B cell (primary cell): ENCODE results near the gene SHANK1. TPM values are rescaled to one million over a fixed set of nuclear protein-coding genes. Genes with fewer than 3 reads are reported as not detected.
"Not testable (repeated sequence)": the region's sequence is repeated elsewhere in the genome, so short reads cannot be mapped to it uniquely, and the experiment has no call there.

Experiments used
- ATAC-seq: fragments of 200-7000 bp; cut with Tn5 transposase; one replicate; pipeline ENCODE4 v1.10.0; 2021; ENCODE audit warnings: low read depth, mild to moderate bottlenecking, moderate number of reproducible peaks, moderate library complexity
- CTCF ChIA-PET: fragments of 350-600 bp; sonication (Branson Sonifier 250); formaldehyde crosslinking; loops from one replicate; lab custom pipeline; 2021; ENCODE audit warnings: antibody characterized with exemption, inconsistent platforms; lab: Charles Lee
- POLR2A ChIA-PET: fragments of 350-600 bp; sonication (Branson Sonifier 250); formaldehyde crosslinking; loops from one replicate; lab custom pipeline; 2021; ENCODE audit warnings: antibody characterized with exemption; lab: Charles Lee
- DNase-seq: peaks from one replicate; pipeline ENCODE4 v3.0.0; 2013
- H2AFZ ChIP-seq: 2 replicates; pipeline ENCODE4 v1.6.1; 2012; ENCODE audit warnings: mild to moderate bottlenecking, low read depth, low read length; ENCODE audit not compliant: insufficient read depth, poor library complexity, severe bottlenecking
- H3K27ac ChIP-seq, 2 donors: 1 replicate in 1 of 2; 2 replicates in 1 of 2; pipeline ENCODE4 v1.5.1; 2012 to 2013; ENCODE audit warnings: low read length in 2 of 2, mild to moderate bottlenecking in 2 of 2, moderate library complexity in 1 of 2
- H3K27me3 ChIP-seq, 4 experiments: fragments of 200-600 bp in 1 of 4; sonication (generic) in 1 of 4; replicated peaks in 1 of 4; 1 replicate in 2 of 4; 2 replicates in 2 of 4; pipeline versions ENCODE4 v1.6.1 to v1.7.0; 2013 to 2016; ENCODE audit warnings: low read length in 3 of 4, mild to moderate bottlenecking in 2 of 4, mixed read lengths in 1 of 4, moderate library complexity in 1 of 4; ENCODE audit not compliant: insufficient read depth in 4 of 4, control insufficient read depth in 3 of 4; ENCODE audit errors: control extremely low read depth in 1 of 4
- H3K36me3 ChIP-seq, 2 experiments: replicated peaks in 1 of 2; 1 replicate in 1 of 2; 2 replicates in 1 of 2; pipeline versions ENCODE4 v1.6.1 to v1.7.1; 2013; ENCODE audit warnings: low read length in 1 of 2; ENCODE audit not compliant: insufficient read depth in 2 of 2, control insufficient read depth in 1 of 2; ENCODE audit errors: control extremely low read depth in 1 of 2, extremely low read depth in 1 of 2
- H3K4me1 ChIP-seq, 2 donors: fragments of 200-600 bp in 1 of 2; sonication (generic) in 1 of 2; 1 replicate in 1 of 2; 2 replicates in 1 of 2; pipeline versions ENCODE4 v1.5.1 to v1.6.1; 2013 to 2017; ENCODE audit warnings: low read length in 2 of 2; ENCODE audit not compliant: control insufficient read depth in 2 of 2, insufficient read depth in 2 of 2
- H3K4me2 ChIP-seq: replicated peaks from 2 replicates; pipeline ENCODE3; 2012; ENCODE audit warnings: mild to moderate bottlenecking, low read depth, low read length; ENCODE audit not compliant: poor library complexity, severe bottlenecking
- H3K4me3 ChIP-seq, 5 experiments: fragments of 200-600 bp in 1 of 5; sonication (generic) in 1 of 5; 1 replicate in 3 of 5; 2 replicates in 2 of 5; pipeline versions ENCODE4 v1.5.1 to v1.7.0; 2011 to 2016; ENCODE audit warnings: low read length in 4 of 5, mild to moderate bottlenecking in 4 of 5, low read depth in 2 of 5, control low read depth in 1 of 5, moderate library complexity in 1 of 5; ENCODE audit not compliant: insufficient read depth in 1 of 5; ENCODE audit errors: control extremely low read depth in 1 of 5, extremely low read depth in 1 of 5
- H3K79me2 ChIP-seq: fragments of 200-600 bp; sonication (generic); one replicate; pipeline ENCODE4 v1.6.0; 2016; ENCODE audit warnings: low read length; ENCODE audit not compliant: control insufficient read depth, insufficient read depth
- H3K9ac ChIP-seq: fragments of 200-600 bp; sonication (generic); 2 replicates; pipeline ENCODE4 v1.6.1; 2017; ENCODE audit warnings: mild to moderate bottlenecking, low read length, moderate library complexity
- H3K9me3 ChIP-seq, 3 donors: one replicate each; pipeline versions ENCODE4 v1.6.1 to v1.7.1; 2013; ENCODE audit warnings: low read length in 2 of 3; ENCODE audit not compliant: control insufficient read depth in 2 of 3, insufficient read depth in 1 of 3; ENCODE audit errors: control extremely low read depth in 1 of 3
- H4K20me1 ChIP-seq: 2 replicates; pipeline ENCODE4 v1.6.0; 2012; ENCODE audit warnings: mild to moderate bottlenecking, low read length; ENCODE audit not compliant: insufficient read depth, control insufficient read depth, poor library complexity, severe bottlenecking
- H3K27ac Mint-ChIP-seq: one replicate; pipeline ENCODE4 v1.8.0; 2021; ENCODE audit warnings: mixed read lengths
- H3K27me3 Mint-ChIP-seq: one replicate; pipeline ENCODE4 v1.8.0; 2021; ENCODE audit warnings: mixed read lengths
- H3K4me1 Mint-ChIP-seq: one replicate; pipeline ENCODE4 v1.8.0; 2021; ENCODE audit warnings: mixed read lengths
- H3K4me3 Mint-ChIP-seq: one replicate; pipeline ENCODE4 v1.8.0; 2021; ENCODE audit warnings: mixed read lengths
- H3K9me3 Mint-ChIP-seq: one replicate; pipeline ENCODE4 v1.8.0; 2022; ENCODE audit warnings: mixed read lengths; ENCODE audit not compliant: insufficient read depth
- CTCF ChIP-seq: fragments of 200-600 bp; IDR thresholded peaks from one replicate; pipeline ENCODE4 v1.8.0; 2022; ENCODE audit warnings: antibody characterized with exemption, mild to moderate bottlenecking
- EZH2 ChIP-seq: IDR thresholded peaks from 2 replicates; pipeline ENCODE4 v1.6.1; 2012; ENCODE audit warnings: borderline replicate concordance, low read depth, mild to moderate bottlenecking, moderate library complexity, low read length; ENCODE audit not compliant: insufficient read depth, poor library complexity, severe bottlenecking
- WGBS: methylation state at CpG from one replicate; pipeline ENCODE4 v1.1.5; 2013; ENCODE audit warnings: missing lambda C conversion rate; ENCODE audit not compliant: insufficient coverage; 5-methylcytosine and 5-hydroxymethylcytosine counted together
- intact Hi-C: fragments of 100-400 bp; cut with micrococcal nuclease; formaldehyde crosslinking; loops from one replicate; pipeline ENCODE4 v1.10.0; 2022
- polyA plus RNA-seq: library from polyadenylated mRNA; depleted of rRNA; stranded (reverse); fragments of >200 nt; gene quantifications from 2 replicates; pipeline ENCODE4 v1.2.3, GENCODE V29; 2012
- total RNA-seq, 2 donors: library from RNA; stranded (reverse); fragments of 120-200 nt in 1 of 2; gene quantifications; 1 replicate in 1 of 2; 2 replicates in 1 of 2; pipeline versions ENCODE4 v1.2.3 to v1.2.4, GENCODE V29; 2013 to 2022

SHANK1 gene
- total and polyA plus RNA-seq, 2 donors (not counting 1 experiment from before 2014, with no cell fraction given) = not detected

DNA sequence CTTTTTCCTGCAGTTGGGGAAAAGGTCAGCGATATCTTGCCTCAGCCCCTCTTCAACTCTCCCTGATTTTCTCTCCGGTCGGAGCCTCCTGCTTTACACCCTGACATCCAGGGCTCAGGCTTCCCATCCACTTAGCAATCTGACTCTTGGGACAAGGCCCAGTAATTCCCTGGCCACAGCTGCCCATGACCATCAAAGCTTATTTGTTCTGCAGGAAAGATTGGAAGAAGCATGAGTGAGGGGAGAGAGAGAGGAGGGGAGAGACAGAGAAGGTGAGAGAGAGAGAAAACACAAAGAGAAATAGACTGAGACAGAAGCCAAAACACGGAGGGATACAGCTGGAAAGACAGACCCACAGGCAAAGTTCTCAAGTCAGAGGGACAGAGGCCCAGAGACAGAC, 93.6 kb downstream of the SHANK1 start:
- H3K4me2 ChIP-seq = no peak overlapping the region
- 79% methylated on average over 2 of the region's 4 CpGs for WGBS
- CTCF ChIA-PET = no interaction called here
- intact Hi-C loops = no loop called here
- H3K79me2 ChIP-seq = no peaks in the 10 kb centered on the region
- no peak for ATAC-seq
- DNase-seq = no peak
- no peaks in the 10 kb centered on the region for H3K36me3 ChIP-seq
- no peaks in the 10 kb centered on the region for H3K4me1 ChIP-seq
- no peaks in the 10 kb centered on the region for H4K20me1 ChIP-seq
- H3K9me3 ChIP-seq = peaks cover 0 to 11% (median 0%) of the 10 kb centered on the region in 3 donors
- TF ChIP-seq CTCF (no peak), EZH2 (no peak)
- no peak overlapping the region for H3K9ac ChIP-seq
- no peak overlapping the region for H3K27ac Mint-ChIP-seq
- H3K9me3 Mint-ChIP-seq = no peaks in the 10 kb centered on the region
- no peaks in the 10 kb centered on the region for H3K27me3 ChIP-seq
- POLR2A ChIA-PET = no interaction called here
- no peaks in the 10 kb centered on the region for H3K4me1 Mint-ChIP-seq
- no peak overlapping the region for H3K4me3 Mint-ChIP-seq
- no peak overlapping the region for H3K27ac ChIP-seq
- H3K27me3 Mint-ChIP-seq = peaks cover 20% of the 10 kb centered on the region
- H2AFZ ChIP-seq = no peak overlapping the region
- H3K4me3 ChIP-seq = no peak overlapping the region

DNA sequence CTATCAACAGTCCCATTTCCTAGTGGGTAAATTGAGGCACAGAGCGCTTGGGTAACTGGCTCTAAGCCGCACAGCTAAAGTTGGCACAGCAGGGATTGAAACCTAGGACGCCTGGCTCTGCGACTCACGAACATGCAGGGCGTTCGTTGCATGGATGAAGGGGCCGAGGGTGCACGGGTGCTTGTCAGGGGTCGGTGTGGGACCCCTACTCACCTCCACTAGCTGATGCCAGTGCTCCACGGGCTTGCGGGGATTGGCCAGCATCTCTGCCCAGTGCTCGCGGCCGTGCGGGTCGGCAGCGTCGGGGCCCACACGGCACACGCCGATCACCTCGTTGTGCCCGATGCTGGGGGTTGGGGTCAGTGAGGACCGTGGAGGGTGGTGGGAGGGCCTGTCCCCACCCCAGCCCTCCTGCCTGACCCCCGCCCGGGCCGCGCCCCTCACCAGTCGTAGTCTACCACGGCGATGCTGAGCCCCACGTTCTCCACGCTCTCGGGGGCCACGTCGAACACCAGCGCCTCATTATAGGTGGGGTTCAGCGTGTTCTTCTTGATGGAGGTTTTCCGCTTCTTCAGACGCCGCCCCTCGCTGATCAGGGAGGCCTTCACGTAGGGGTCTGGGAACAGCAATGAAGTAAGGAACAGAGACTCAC, 94.5 kb downstream of the SHANK1 start:
- Mint-ChIP-seq H3K4me1 (no peaks in the 10 kb centered on the region), H3K4me3 (no peak overlapping the region), H3K9me3 (no peaks in the 10 kb centered on the region), H3K27ac (no peak overlapping the region), H3K27me3 (peaks cover 13% of the 10 kb centered on the region)
- POLR2A ChIA-PET = no interaction called here
- H3K4me1 ChIP-seq = no peaks in the 10 kb centered on the region
- no peak for DNase-seq
- 95% methylated on average over 38 of the region's 44 CpGs for WGBS
- TF ChIP-seq EZH2 = no peak
- no peak for TF ChIP-seq CTCF
- no peak for ATAC-seq
- intact Hi-C loops = no loop called here
- H4K20me1 ChIP-seq = no peaks in the 10 kb centered on the region
- H3K27me3 ChIP-seq = no peaks in the 10 kb centered on the region
- peaks cover 0 to 11% (median 0%) of the 10 kb centered on the region in 3 donors for H3K9me3 ChIP-seq
- H3K36me3 ChIP-seq = no peaks in the 10 kb centered on the region
- H2AFZ ChIP-seq = no peak overlapping the region
- H3K4me2 ChIP-seq = no peak overlapping the region
- H3K9ac ChIP-seq = no peak overlapping the region
- no peak overlapping the region for H3K4me3 ChIP-seq
- CTCF ChIA-PET = interaction anchor here (0.7 kb wide), 1 partner anchor 28 kb away, joined by 4 read pairs; no protein-coding TSS in a partner anchor
- H3K79me2 ChIP-seq = no peaks in the 10 kb centered on the region
- no peak overlapping the region for H3K27ac ChIP-seq

GRCh38 chr19:50620394-50620906, 99.2 kb downstream of the SHANK1 start:
- H3K9me3 ChIP-seq, H3K79me2 ChIP-seq, H3K9ac ChIP-seq, H4K20me1 ChIP-seq, H3K4me2 ChIP-seq, H3K4me1 Mint-ChIP-seq, POLR2A ChIA-PET, H3K27me3 ChIP-seq, CTCF ChIA-PET, H3K36me3 ChIP-seq, H3K4me3 ChIP-seq, DNase-seq, intact Hi-C loops, H2AFZ ChIP-seq, ATAC-seq, H3K27ac Mint-ChIP-seq, H3K9me3 Mint-ChIP-seq, H3K4me3 Mint-ChIP-seq, H3K27ac ChIP-seq, H3K4me1 ChIP-seq, H3K27me3 Mint-ChIP-seq: not testable (repeated sequence)
- WGBS = no CpG with 5 or more reads among the region's 5 CpGs
